NCI-H774 (cell line): ENCODE measurements around the gene TRIM44.
"Not testable (repeated sequence)": the region's sequence is repeated elsewhere in the genome, so short reads cannot be mapped to it uniquely, and the experiment has no call there.

Experiments used
- DNase-seq: peaks from one replicate; lab custom pipeline; 2025; lab: John Stamatoyannopoulos, UW

TRIM44 gene

GRCh38 chr11:35753573-35753972, 91.0 kb downstream of the TRIM44 start:
- DNase-seq: not testable (repeated sequence)

GRCh38 chr11:35759951-35760350, 97.4 kb downstream of the TRIM44 start:
- DNase-seq: not testable (repeated sequence)

- no peak for DNase-seq
Observed at GRCh38 chr11:35761899-35762298, 99.3 kb downstream of the TRIM44 start.

GRCh38 chr11:35763301-35763700, 100.7 kb downstream of the TRIM44 start:
- DNase-seq: no peak

- DNase-seq: no peak
Observed at GRCh38 chr11:35763765-35764164, 101.2 kb downstream of the TRIM44 start.

- DNase-seq: no peak
Observed at GRCh38 chr11:35764417-35764816, 101.8 kb downstream of the TRIM44 start.

- DNase-seq: no peak
Observed at GRCh38 chr11:35765211-35765610, 102.6 kb downstream of the TRIM44 start.

- DNase-seq: no peak
Observed at GRCh38 chr11:35766651-35767050, 104.1 kb downstream of the TRIM44 start.

GRCh38 chr11:35770425-35770824, 107.8 kb downstream of the TRIM44 start:
- DNase-seq: not testable (repeated sequence)

GRCh38 chr11:35771722-35772121, 109.1 kb downstream of the TRIM44 start:
- DNase-seq: no peak

GRCh38 chr11:35777241-35777640, 114.7 kb downstream of the TRIM44 start:
- not testable (repeated sequence) for DNase-seq

- not testable (repeated sequence) for DNase-seq
Observed at GRCh38 chr11:35778943-35779342, 116.4 kb downstream of the TRIM44 start.

GRCh38 chr11:35779409-35779808, 116.8 kb downstream of the TRIM44 start:
- no peak for DNase-seq

GRCh38 chr11:35780951-35781860, 118.6 kb downstream of the TRIM44 start:
- no peak for DNase-seq

GRCh38 chr11:35781861-35782470, 119.4 kb downstream of the TRIM44 start:
- no peak for DNase-seq

GRCh38 chr11:35783809-35784208, 121.2 kb downstream of the TRIM44 start:
- no peak for DNase-seq

GRCh38 chr11:35784699-35785098, 122.1 kb downstream of the TRIM44 start:
- no peak for DNase-seq

- no peak for DNase-seq
Observed at GRCh38 chr11:35785287-35786167, 123.0 kb downstream of the TRIM44 start.

GRCh38 chr11:35786188-35786587, 123.6 kb downstream of the TRIM44 start:
- no peak for DNase-seq

GRCh38 chr11:35787013-35787504, 124.5 kb downstream of the TRIM44 start:
- no peak for DNase-seq

- no peak for DNase-seq
Observed at GRCh38 chr11:35787626-35788025, 125.1 kb downstream of the TRIM44 start.
